Memory B cell (primary cell): ENCODE results near the gene APOBEC3F.
A peak's percentile ranks its signal among the peaks of the same experiment; 100 is the strongest.
"Not testable (repeated sequence)": the region's sequence is repeated elsewhere in the genome, so short reads cannot be mapped to it uniquely, and the experiment has no call there.

Experiments used
- ATAC-seq: fragments of 150-1000 bp; cut with Tn5 transposase; 2 replicates; pipeline ENCODE4 v1.10.0; 2021; ENCODE audit warnings: low read depth, mild to moderate bottlenecking, moderate library complexity
- DNase-seq, 2 donors: peaks; one replicate each; pipeline ENCODE4 v3.0.0; 2022; ENCODE audit warnings: low spot score in 2 of 2
- H3K27ac Mint-ChIP-seq: one replicate; pipeline ENCODE4 v1.8.0; 2022; ENCODE audit warnings: mild to moderate bottlenecking, moderate library complexity, mixed read lengths
- H3K27me3 Mint-ChIP-seq: one replicate; pipeline ENCODE4 v1.8.0; 2022; ENCODE audit warnings: mixed read lengths
- H3K36me3 Mint-ChIP-seq: one replicate; pipeline ENCODE4 v1.8.0; 2022; ENCODE audit warnings: mild to moderate bottlenecking, mixed read lengths
- H3K4me1 Mint-ChIP-seq: one replicate; pipeline ENCODE4 v1.8.0; 2022; ENCODE audit warnings: mixed read lengths
- H3K4me3 Mint-ChIP-seq: one replicate; pipeline ENCODE4 v1.8.0; 2022; ENCODE audit warnings: mild to moderate bottlenecking, moderate library complexity, mixed read lengths
- H3K9me3 Mint-ChIP-seq: one replicate; pipeline ENCODE4 v1.8.0; 2022; ENCODE audit warnings: mixed read lengths

The APOBEC3F gene

DNA sequence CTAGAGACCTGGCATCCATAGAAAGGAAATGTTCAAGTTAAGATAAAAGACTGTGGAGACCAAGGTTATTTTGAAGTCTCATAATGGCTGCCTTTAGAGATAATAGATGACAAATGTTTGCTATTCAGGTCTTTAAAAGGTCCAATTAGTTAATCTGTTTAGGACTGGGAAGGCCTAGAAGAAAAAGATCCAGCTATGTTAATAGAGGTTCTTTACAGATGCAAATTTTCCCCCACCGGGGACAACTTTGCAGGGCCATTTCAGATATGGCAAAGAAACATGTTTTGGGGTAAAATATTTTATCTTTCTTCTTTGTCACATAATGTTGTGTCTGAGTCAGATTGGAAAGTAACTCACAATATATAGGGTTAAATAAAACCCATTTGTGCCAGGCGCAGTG is 33.3 kb downstream of the APOBEC3F start:
- Mint-ChIP-seq H3K27ac (peak overlapping the region; percentile 91), H3K36me3 (peaks cover 5% of the 10 kb centered on the region)

DNA sequence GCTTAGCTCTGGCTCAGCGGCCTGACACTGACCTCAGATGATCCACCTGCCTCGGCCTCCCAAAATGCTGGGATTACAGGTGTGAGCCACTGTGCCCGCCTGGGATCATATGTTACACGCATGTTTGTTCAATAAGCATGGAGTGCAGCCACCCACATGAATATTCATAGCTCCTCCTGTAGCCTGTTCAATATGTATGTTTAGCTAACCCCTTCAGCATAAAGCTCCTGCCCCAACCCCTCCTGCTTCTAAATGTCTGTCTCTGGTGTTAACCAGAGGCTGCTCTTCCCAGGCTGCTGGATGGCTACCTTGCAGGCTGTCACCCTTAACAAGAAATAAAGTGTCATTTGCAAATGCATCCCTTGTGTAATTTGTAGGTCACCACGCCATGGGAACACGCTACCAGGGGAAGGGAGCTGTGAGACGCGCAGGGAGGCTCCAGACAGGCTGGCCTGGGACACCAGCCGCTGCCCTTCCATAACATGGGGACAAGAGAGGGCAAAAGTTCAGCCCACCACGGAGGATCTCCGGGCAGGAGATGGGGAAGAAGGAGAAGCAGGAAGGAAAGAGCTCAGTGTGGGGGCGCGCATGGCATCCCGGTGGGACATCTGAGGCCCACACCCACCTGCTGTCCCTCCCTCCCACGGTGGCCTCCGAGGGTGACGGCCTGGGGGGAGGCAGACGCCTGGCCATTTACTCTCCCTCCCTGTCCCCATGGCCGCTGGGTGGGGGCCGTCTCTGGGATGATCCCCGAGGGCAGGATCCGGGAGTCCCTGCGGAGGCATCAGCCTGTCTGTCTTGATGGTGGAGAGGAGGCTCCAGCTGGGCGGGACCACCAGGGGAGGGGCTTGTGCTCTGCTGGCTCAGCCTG is 35.7 kb downstream of the APOBEC3F start:
- H3K36me3 Mint-ChIP-seq, H3K9me3 Mint-ChIP-seq, H3K27me3 Mint-ChIP-seq, ATAC-seq, DNase-seq: not testable (repeated sequence)
- Mint-ChIP-seq H3K4me3 (peak overlapping the region; percentile 93), H3K27ac (peak overlapping the region; percentile 91), H3K4me1 (peaks cover 49% of the 10 kb centered on the region)

More for the DNA sequence above, 33.3 kb downstream of the APOBEC3F start:
- Mint-ChIP-seq H3K9me3 (no peaks in the 10 kb centered on the region), H3K27me3 (no peaks in the 10 kb centered on the region), H3K4me3 (no peak overlapping the region), H3K4me1 (peaks cover 45% of the 10 kb centered on the region)
- ATAC-seq (no peak), DNase-seq (no peak)

DNA sequence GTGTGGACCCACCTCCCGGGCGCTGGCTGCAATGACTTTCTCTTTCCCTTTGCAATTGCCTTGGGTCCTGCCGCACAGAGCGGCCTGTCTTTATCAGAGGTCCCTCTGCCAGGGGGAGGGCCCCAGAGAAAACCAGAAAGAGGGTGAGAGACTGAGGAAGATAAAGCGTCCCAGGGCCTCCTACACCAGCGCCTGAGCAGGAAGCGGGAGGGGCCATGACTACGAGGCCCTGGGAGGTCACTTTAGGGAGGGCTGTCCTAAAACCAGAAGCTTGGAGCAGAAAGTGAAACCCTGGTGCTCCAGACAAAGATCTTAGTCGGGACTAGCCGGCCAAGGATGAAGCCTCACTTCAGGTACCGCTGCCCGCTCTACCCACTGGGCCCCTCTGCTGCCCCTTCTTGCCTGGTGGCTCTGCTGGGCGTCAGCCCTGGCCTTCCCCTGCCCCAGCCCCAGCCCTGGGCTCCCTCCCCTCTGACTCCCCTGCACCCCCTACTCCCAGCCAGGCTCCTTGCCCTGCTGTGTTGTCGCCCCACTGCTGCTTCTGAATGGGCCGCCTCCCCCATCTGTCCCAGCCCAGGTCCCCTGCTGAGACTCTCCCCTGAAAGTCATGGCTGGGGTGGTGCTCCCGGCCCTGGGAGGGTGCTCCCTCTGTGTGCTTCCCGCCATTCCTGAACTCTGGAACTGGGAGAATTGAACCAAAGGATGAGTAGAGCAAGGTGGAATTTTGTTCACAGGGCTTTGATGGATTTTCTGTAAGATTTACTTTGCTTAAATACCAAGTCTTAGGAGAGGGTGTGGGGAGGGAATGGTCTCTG is 36.6 kb downstream of the APOBEC3F start, which contains the start of gene APOBEC3G:
Gene APOBEC3G (plus strand): TSS at position 250 of the 815 bp plus-strand sequence. CDS start 87 bp downstream, at position 337.
- ATAC-seq: peak; percentile 81
- Mint-ChIP-seq H3K36me3 (peaks cover 13% of the 10 kb centered on the region), H3K4me1 (peaks cover 49% of the 10 kb centered on the region), H3K4me3 (peak within 1 kb of the TSS; percentile 93), H3K27ac (peak within 1 kb of the TSS; percentile 91)
- not testable (repeated sequence) for H3K9me3 Mint-ChIP-seq, H3K27me3 Mint-ChIP-seq, DNase-seq

DNA sequence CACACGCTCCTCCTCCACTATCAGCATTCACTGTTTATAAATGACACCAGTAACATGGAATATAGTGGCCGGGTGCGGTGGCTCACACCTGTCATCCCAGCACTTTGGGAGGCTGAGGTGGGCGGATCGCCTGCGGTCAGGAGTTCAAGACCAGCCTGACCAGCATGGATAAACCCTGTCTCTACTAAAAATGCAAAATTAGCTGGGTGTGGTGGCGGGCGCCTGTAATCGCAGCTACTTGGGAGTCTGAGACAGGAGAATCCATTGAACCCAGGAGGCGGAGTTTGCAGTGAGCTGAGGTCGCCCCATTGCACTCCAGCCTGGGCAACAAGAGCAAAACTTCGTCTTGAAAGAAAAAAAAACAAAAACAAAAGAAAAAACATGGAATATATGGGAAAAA is 37.2 kb downstream of the APOBEC3F start:
- not testable (repeated sequence) for ATAC-seq, H3K27me3 Mint-ChIP-seq, H3K9me3 Mint-ChIP-seq, DNase-seq
- Mint-ChIP-seq H3K4me1 (peaks cover 43% of the 10 kb centered on the region), H3K27ac (peak overlapping the region; percentile 91), H3K36me3 (peaks cover 16% of the 10 kb centered on the region), H3K4me3 (peak overlapping the region; percentile 93)

DNA sequence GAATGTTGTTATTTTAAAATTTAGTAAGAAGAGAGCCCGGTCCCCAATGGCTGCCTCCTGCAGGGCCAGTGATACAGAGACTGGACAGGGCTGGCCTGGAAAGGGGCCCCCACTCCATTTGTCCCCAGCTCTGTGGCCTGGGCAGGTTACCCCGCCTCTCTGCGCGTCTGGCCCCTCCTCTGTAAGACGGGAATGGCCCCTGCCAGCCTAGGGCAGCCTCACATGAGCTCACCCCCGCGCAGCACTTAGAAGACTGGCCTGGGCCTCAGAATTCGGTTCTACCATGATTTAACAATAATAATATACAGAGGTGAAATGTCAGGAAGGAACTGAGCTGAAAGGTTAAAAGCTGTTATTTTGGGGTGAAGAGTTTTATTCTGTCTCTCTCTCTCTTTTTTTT is 37.7 kb downstream of the APOBEC3F start:
- DNase-seq: no peak
- peak overlapping the region; percentile 93 for H3K4me3 Mint-ChIP-seq
- no peaks in the 10 kb centered on the region for H3K27me3 Mint-ChIP-seq
- peaks cover 16% of the 10 kb centered on the region for H3K36me3 Mint-ChIP-seq
- peak overlapping the region; percentile 91 for H3K27ac Mint-ChIP-seq
- H3K9me3 Mint-ChIP-seq: no peaks in the 10 kb centered on the region
- H3K4me1 Mint-ChIP-seq: peaks cover 42% of the 10 kb centered on the region
- ATAC-seq: no peak

DNA sequence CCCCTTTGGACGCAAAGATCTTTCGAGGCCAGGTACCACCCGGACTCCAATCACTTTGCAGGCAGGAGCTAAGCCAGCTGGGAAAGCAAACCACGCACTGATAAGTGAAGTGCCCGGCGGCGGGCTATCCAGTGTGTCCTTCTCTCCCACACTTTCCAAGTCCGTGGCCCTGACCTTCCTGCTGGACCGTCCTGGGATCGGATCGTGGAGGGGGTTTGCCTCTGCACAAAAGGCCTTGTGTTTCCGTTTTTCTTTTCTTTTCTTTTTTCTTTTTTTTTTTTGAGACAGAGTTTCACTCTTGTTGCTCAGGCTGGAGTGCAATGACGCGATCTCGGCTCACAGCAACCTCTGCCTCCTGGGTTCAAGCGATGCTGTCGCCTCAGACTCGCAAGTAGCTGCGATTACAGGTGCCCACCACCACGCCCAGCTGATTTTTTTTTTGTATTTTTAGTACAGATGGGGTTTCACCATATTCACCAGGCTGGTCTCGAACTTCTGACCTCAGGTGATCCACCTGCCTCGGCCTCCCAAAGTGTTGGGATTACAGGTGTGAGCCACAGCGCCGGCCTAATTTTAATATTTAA is 38.5 kb downstream of the APOBEC3F start:
- not testable (repeated sequence) for H3K9me3 Mint-ChIP-seq, DNase-seq, H3K27ac Mint-ChIP-seq, H3K27me3 Mint-ChIP-seq, ATAC-seq
- Mint-ChIP-seq H3K4me1 (peaks cover 37% of the 10 kb centered on the region), H3K4me3 (peak overlapping the region; percentile 29), H3K36me3 (peaks cover 16% of the 10 kb centered on the region)

DNA sequence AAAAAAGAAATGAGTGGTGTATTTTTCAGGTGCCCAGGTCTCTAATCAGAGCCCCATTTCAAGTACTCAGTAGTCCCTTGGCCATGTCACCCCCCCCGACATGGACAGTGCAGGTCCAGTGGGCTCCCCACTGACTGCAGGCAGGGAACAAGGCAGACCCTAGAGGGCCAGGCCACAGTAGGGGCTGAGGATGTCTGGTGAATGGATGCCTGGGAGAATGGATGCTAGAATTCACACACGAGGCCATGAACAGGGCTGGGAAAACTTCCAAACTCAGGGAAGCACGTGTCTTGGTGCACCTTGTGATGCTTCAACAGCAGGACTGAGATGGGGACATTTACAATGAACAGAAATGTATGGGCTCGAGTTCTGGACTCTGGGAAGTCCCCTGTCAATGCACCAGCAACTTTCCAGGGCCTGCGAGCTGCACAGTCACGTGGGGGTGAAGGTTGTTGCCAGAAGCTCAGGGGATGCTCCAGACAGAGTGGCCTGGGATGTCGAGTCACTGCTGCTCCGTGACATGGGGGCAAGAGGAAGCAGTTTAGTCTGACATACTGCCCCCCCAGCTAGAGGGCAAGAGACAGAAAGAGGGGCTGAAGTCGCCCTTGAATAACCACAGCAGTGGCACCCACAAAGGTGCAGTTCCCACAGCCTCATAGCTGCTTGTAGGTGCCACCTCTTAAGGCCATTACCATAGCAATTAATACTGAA is 39.5 kb downstream of the APOBEC3F start:
- no peak for DNase-seq
- peak overlapping the region; percentile 50 for H3K4me3 Mint-ChIP-seq
- peaks cover 33% of the 10 kb centered on the region for H3K4me1 Mint-ChIP-seq
- peak overlapping the region; percentile 91 for H3K27ac Mint-ChIP-seq
- H3K9me3 Mint-ChIP-seq: no peaks in the 10 kb centered on the region
- peaks cover 16% of the 10 kb centered on the region for H3K36me3 Mint-ChIP-seq
- peak; percentile 46 for ATAC-seq
- no peaks in the 10 kb centered on the region for H3K27me3 Mint-ChIP-seq

DNA sequence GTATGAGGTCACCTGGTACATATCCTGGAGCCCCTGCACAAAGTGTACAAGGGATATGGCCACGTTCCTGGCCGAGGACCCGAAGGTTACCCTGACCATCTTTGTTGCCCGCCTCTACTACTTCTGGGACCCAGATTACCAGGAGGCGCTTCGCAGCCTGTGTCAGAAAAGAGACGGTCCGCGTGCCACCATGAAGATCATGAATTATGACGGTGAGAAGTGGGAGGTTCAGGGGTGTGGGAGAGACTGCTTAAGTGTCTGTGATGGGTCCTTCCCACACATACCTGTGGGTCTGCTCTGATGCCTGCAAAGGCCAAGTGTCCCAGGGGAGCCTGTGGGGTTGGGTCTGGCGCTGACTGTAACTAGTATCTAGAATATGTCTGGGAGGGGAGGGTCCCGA is 40.4 kb downstream of the APOBEC3F start:
- Mint-ChIP-seq H3K4me1 (peaks cover 28% of the 10 kb centered on the region), H3K4me3 (peak overlapping the region; percentile 21)
- no peak for ATAC-seq

DNA sequence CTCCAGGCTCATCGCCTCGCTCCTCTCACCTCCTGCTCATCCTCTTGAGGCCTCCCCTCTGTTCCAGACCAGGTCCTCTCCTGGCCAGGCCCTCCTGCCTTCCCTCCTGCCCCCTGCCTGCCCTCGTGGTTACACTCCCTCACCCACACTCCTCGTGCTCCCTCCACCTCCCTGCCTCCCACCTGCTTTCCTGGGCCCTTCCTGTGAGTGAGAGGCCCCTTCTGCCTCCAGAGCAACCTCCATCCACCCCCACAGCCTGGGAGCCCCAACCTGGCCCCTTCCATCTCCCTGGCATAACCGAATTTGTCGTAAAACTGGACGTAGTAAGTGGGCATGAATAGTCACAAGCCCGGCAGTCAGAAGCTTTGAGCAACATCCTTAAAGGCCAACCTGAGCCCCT is 40.9 kb downstream of the APOBEC3F start:
- H3K4me3 Mint-ChIP-seq: no peak overlapping the region
- no peaks in the 10 kb centered on the region for H3K9me3 Mint-ChIP-seq
- peaks cover 26% of the 10 kb centered on the region for H3K4me1 Mint-ChIP-seq
- H3K27ac Mint-ChIP-seq: peak overlapping the region; percentile 91
- peaks cover 22% of the 10 kb centered on the region for H3K36me3 Mint-ChIP-seq
- ATAC-seq: no peak
- DNase-seq: no peak
- no peaks in the 10 kb centered on the region for H3K27me3 Mint-ChIP-seq

More for the DNA sequence above, 40.4 kb downstream of the APOBEC3F start:
- Mint-ChIP-seq H3K27ac (peak overlapping the region; percentile 91), H3K36me3 (peaks cover 18% of the 10 kb centered on the region), H3K27me3 (no peaks in the 10 kb centered on the region), H3K9me3 (no peaks in the 10 kb centered on the region)
- DNase-seq: no peak

DNA sequence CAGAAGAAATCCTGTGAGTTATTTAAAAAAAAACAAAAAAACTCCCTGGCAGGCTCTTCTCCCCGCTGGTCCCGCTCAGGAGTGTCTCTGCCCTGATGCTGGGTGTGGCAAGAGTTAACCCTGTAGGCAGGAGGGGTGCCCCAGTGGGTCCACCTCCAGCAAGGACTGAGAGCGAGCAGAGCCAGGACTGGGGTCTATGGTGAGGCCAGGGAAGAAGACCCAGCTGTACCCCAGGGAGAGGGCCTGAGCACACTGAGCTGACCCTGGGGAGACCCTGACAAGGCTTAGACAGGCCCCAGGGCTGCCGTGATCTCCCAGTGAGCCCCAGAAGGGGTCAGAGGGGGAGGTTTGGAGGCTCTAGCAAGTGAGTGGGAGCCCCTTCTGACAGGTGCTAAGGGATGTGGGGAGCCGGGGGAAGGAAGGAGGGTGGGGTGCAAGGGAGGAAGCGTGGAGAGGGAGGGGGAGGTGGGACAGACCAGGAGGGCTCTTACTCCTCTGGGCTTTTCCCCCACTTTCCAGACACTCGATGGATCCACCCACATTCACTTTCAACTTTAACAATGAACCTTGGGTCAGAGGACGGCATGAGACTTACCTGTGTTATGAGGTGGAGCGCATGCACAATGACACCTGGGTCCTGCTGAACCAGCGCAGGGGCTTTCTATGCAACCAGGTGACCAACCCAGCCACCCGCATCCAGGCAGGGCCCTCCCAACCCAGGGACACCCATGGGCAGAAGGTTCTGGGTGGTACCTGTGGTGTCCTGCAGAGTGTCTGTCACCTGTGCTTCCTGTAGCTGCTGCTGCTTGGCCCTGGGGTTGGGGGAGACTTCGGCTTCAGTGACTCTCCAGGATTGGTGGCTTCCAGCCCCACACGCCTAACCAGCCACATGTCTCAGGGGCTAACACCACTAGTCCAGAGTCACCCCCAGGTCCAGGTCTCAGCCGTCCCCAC is 42.8 kb downstream of the APOBEC3F start:
- Mint-ChIP-seq H3K36me3 (peaks cover 27% of the 10 kb centered on the region), H3K4me1 (peaks cover 20% of the 10 kb centered on the region), H3K4me3 (no peak overlapping the region), H3K27me3 (no peaks in the 10 kb centered on the region), H3K9me3 (no peaks in the 10 kb centered on the region), H3K27ac (no peak overlapping the region)
- ATAC-seq (no peak), DNase-seq (no peak)

DNA sequence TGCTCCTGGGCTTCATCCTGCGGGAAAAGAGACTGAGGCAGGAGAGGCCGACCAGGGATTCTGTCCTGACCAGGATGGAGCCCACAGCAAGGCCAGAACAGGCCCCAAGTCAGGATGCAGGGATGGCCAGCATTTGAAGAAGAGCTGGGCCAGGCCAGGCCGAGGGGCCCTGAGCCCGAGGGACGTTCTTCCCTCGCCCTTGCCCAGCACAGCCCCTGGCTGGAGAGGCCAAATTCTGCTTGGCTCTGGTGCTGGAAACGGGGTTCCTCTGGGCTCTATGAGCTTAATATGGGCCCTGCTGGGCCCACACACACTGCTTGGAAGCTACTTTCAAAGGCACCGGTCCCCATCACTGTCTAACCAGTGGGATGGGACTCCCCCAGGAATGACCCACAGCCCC is 44.0 kb downstream of the APOBEC3F start:
- Mint-ChIP-seq H3K9me3 (no peaks in the 10 kb centered on the region), H3K27ac (no peak overlapping the region), H3K27me3 (no peaks in the 10 kb centered on the region), H3K4me1 (peaks cover 23% of the 10 kb centered on the region), H3K36me3 (peaks cover 27% of the 10 kb centered on the region), H3K4me3 (no peak overlapping the region)
- DNase-seq (no peak), ATAC-seq (no peak)

DNA sequence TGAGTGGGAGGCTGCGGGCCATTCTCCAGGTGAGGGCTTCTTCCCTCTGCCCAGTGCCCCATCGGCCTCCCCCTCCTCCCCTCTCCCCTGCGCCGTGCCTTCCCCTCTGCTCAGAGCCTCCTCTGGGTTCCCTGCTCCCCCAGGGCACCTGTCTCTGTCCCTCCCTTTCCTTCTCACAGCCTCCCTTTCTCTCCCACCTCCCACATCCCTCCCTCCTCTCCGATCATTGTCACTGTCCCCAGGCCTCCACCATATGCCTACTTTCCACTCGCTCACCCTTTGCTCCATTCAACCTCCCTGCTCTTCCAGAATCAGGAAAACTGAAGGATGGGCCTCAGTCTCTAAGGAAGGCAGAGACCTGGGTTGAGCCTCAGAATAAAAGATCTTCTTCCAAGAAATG is 46.4 kb downstream of the APOBEC3F start:
- Mint-ChIP-seq H3K27me3 (no peaks in the 10 kb centered on the region), H3K4me3 (no peak overlapping the region), H3K9me3 (no peaks in the 10 kb centered on the region), H3K4me1 (peaks cover 31% of the 10 kb centered on the region), H3K36me3 (peaks cover 14% of the 10 kb centered on the region), H3K27ac (peak overlapping the region; percentile 90)
- DNase-seq (no peak), ATAC-seq (no peak)
